Mammary epithelial cell (primary cell): ENCODE results near the gene SCNN1A.

Experiments used
- CTCF ChIP-seq, 2 donors: IDR thresholded peaks in 1 of 2; conservative IDR thresholded peaks in 1 of 2; 2 replicates each; pipeline ENCODE4 v1.5.1; 2011 to 2012; ENCODE audit warnings: inconsistent platforms in 2 of 2, low read length in 2 of 2, mild to moderate bottlenecking in 2 of 2, control low read depth in 1 of 2, low read depth in 1 of 2; ENCODE audit not compliant: insufficient read depth in 1 of 2; ENCODE audit errors: extremely low read depth in 1 of 2
- EZH2 ChIP-seq: IDR thresholded peaks from 2 replicates; pipeline ENCODE4 v1.6.1; 2012; ENCODE audit warnings: low read length, inconsistent platforms, borderline replicate concordance

DNA sequence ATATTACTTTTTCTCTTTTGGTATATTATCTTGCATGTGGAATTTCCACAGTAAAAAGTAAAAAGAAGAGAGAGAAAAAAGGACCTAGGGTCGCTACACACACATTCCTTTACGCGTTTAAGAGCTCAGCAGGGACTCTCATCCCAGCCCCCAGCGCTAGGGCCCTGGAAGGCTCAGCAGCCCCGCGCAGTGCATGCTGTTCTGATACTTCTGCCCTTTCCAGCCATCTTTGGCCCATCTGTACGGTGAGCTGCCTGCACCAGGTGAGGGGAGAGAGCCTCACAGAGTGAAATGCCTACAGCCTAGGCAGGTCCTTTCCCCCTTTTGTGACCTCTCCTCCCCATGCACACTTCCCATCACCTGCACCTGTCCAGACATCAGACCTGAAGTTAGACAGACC is 7.0 kb upstream of the SCNN1A start:
- TF ChIP-seq CTCF (conservative IDR thresholded peaks at IDR 0.05 in 1 of 2, IDR thresholded peaks at IDR 0.05 in 1 of 2; ENCODE audit: extremely low read depth in 1 of 2, insufficient read depth in 1 of 2, low read depth in 1 of 2, low read length in 2 of 2) (no peak), EZH2 (no peak)
